WERI-Rb-1 (cell line): Measurements from ENCODE around the gene CCDC47.
"Not testable (repeated sequence)": the region's sequence is repeated elsewhere in the genome, so short reads cannot be mapped to it uniquely, and the experiment has no call there.

Experiments
- DNase-seq: peaks from one replicate; pipeline ENCODE4 v3.0.0-alpha.2; 2020
- H3K27ac ChIP-seq: fragments of 250-450 bp; sonication (Bioruptor Pico); 2 replicates; pipeline ENCODE4 v1.5.1; 2020; ENCODE audit warnings: mild to moderate bottlenecking, moderate library complexity
- H3K27me3 ChIP-seq: fragments of 250-450 bp; sonication (Bioruptor Pico); 2 replicates; pipeline ENCODE4 v1.5.1; 2021; ENCODE audit warnings: mild to moderate bottlenecking, low read depth, moderate library complexity; ENCODE audit not compliant: insufficient read depth, severe bottlenecking
- H3K36me3 ChIP-seq: fragments of 250-450 bp; sonication (Bioruptor Pico); 2 replicates; pipeline ENCODE4 v1.5.1; 2020; ENCODE audit warnings: mild to moderate bottlenecking, moderate library complexity
- H3K4me3 ChIP-seq: 2 replicates; pipeline ENCODE4 v1.5.1; 2011; ENCODE audit warnings: low read depth, mild to moderate bottlenecking, control low read depth, low read length
- H3K9me3 ChIP-seq: fragments of 250-450 bp; sonication (Bioruptor Pico); 2 replicates; pipeline ENCODE4 v1.5.1; 2021; ENCODE audit warnings: mild to moderate bottlenecking, moderate library complexity; ENCODE audit not compliant: severe bottlenecking
- TF ChIP-seq, protein P1 (sequence below): IDR thresholded peaks from 2 replicates; pipeline ENCODE4 v1.5.1; 2011; ENCODE audit warnings: low read depth, mild to moderate bottlenecking, control low read depth, inconsistent platforms, low read length

Gene CCDC47

DNA sequence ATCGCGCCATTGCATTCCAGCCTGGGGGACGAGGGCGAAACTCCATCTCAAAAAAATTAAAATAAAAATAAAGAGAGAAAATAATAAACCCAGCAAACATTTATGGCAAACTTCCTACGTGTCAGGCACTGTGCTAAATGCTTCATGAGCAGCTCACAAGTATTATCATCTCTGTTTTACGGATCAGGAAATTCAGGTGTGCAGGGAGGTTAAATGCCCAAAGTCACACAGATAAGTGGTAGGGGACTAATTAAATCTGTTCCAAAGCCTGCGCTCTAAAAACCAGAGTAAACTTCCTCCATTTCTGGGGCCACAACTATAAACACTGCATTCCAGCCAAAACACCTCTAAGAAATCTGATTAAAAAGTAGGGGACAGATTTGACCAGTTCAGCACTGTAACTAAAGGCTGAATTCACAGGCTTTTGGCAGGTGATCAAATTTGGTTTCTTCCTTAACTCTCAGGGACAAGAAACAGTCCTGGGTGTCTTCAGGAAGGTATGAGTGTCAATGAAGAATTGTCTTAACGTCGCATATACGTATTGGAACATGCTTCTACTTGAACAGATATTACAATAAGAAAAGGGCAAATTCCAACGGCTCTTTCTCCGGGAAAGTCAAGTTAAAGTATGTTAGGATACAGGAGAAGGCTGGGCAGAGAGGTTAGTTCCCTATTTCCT lies 32.8 kb downstream of the CCDC47 start:
- Histone ChIP-seq H3K36me3 (peaks cover 4% of the 10 kb centered on the region), H3K4me3 (peak overlapping the region; percentile 96), H3K27me3 (no peaks in the 10 kb centered on the region), H3K27ac (peak overlapping the region; percentile 91), H3K9me3 (no peaks in the 10 kb centered on the region)
- DNase-seq = no peak
- TF ChIP-seq, protein P1, sequence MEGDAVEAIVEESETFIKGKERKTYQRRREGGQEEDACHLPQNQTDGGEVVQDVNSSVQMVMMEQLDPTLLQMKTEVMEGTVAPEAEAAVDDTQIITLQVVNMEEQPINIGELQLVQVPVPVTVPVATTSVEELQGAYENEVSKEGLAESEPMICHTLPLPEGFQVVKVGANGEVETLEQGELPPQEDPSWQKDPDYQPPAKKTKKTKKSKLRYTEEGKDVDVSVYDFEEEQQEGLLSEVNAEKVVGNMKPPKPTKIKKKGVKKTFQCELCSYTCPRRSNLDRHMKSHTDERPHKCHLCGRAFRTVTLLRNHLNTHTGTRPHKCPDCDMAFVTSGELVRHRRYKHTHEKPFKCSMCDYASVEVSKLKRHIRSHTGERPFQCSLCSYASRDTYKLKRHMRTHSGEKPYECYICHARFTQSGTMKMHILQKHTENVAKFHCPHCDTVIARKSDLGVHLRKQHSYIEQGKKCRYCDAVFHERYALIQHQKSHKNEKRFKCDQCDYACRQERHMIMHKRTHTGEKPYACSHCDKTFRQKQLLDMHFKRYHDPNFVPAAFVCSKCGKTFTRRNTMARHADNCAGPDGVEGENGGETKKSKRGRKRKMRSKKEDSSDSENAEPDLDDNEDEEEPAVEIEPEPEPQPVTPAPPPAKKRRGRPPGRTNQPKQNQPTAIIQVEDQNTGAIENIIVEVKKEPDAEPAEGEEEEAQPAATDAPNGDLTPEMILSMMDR = no peak

DNA sequence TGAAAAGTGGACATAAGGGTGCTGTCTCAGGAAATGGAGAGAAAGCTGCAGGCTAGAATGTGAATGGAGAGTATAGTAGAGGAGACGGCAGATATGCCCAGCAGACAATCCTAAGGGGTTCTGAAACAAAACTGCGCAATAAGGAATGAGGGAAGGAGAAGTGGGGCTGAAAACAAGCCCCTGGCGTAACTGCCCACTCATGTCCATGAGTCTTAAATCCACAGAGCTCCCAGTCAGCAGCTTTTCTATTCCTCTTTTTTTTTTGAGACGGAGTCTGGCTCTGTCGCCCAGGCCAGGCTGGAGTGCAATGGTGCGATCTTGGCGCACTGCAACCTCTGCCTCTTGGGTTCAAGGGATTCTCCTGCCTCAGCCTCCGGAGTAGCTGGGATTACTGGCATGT lies 37.7 kb downstream of the CCDC47 start:
- H3K27me3 ChIP-seq = no peaks in the 10 kb centered on the region
- no peak overlapping the region for H3K27ac ChIP-seq
- no peaks in the 10 kb centered on the region for H3K36me3 ChIP-seq
- H3K9me3 ChIP-seq = no peaks in the 10 kb centered on the region
- DNase-seq = no peak
- TF ChIP-seq, protein P1 = no peak
- H3K4me3 ChIP-seq = no peak overlapping the region

DNA sequence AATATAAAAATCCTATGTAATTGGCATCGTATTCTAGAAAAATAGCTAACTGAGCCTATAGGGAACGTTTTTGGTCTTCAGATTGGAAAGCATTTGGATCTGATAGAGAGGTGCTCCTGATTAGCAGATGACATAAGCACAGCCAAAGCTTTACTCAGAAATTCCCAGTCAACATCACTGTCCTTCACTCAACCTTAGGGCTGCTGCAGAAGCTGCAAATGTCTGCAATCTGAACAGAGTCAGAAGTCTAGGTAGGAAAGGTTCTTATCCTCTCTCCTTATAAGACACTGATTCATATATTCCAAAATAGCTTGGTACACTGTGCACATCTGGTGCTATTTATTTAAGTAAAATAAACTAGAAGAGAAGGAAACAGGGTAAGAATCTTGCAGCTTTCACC lies 51.0 kb downstream of the CCDC47 start:
- DNase-seq = no peak
- Histone ChIP-seq H3K36me3 (peaks cover 29% of the 10 kb centered on the region), H3K27me3 (no peaks in the 10 kb centered on the region), H3K4me3 (no peak overlapping the region), H3K27ac (no peak overlapping the region), H3K9me3 (no peaks in the 10 kb centered on the region)
- TF ChIP-seq, protein P1 = no peak

DNA sequence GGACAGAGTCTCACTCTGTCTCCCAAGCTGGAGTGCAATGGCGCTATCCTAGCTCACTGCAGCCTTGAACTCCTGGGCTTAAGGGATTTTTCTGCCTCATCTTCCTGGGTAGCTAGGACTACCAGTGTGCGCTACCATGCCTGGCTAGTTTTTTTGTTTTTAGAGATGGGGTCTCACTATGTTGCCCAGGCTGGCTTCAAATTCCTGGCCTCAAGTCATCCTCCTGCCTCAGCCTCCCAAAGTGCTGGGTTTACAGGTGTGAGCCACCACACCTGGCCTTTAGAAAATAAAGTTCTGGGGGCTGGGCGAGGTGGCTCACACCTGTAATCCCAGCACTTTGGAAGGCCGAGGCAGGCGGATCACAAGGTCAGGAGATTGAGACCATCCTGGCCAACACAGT lies 53.2 kb downstream of the CCDC47 start:
- not testable (repeated sequence) for DNase-seq, H3K4me3 ChIP-seq, H3K27ac ChIP-seq

DNA sequence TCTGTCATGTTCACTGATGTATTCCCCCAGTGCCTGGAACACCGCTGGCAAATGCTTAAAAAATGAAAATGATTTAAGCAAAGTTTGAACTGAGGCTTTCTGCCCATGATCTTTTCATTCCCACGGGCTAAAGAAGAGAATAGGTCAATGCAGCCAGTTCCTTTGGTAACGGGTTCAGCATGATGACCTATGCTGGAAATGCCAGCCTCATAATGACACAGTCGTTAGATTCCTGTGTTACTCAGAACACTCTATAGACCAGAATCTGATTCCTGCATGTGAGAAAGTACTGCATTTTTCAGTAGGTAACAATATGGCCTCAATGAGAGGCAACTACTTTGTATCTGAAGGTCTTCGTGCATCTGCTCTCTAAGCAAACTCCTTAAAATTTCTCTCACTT lies 54.4 kb downstream of the CCDC47 start:
- no peak for DNase-seq
- H3K27me3 ChIP-seq = no peaks in the 10 kb centered on the region
- H3K4me3 ChIP-seq = no peak overlapping the region
- H3K9me3 ChIP-seq = no peaks in the 10 kb centered on the region
- no peak overlapping the region for H3K27ac ChIP-seq
- TF ChIP-seq, protein P1 = no peak
- peaks cover 11% of the 10 kb centered on the region for H3K36me3 ChIP-seq

More for the DNA sequence above, 53.2 kb downstream of the CCDC47 start:
- H3K36me3 ChIP-seq = peaks cover 15% of the 10 kb centered on the region
- H3K27me3 ChIP-seq, H3K9me3 ChIP-seq: not testable (repeated sequence)

DNA sequence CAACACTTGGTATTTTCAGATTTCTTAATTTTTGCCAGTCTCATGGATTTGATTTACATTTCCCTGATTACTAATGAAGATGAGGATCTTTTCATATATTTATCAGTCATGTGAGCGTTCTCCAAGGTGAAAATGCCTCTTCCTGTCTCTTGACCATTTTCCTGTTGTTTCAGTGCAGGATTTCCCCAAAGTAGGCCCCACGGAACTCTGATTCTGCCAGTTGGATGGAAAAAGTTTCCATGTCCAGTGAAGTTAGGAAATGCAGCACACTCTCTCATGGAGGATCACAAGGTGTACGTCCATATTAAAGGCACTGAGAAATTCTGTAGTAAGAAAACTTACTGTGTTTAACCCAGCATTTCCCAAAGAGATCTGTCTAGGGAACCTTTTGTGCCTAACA lies 57.0 kb downstream of the CCDC47 start:
- Histone ChIP-seq H3K27ac (no peak overlapping the region), H3K4me3 (no peak overlapping the region), H3K9me3 (no peaks in the 10 kb centered on the region), H3K27me3 (no peaks in the 10 kb centered on the region), H3K36me3 (peaks cover 26% of the 10 kb centered on the region)
- TF ChIP-seq, protein P1 = no peak
- DNase-seq = no peak
